Rectal smooth muscle tissue (tissue), 1 donor: ENCODE data around the gene CACNA2D2.
"Not testable (repeated sequence)": the region's sequence is repeated elsewhere in the genome, so short reads cannot be mapped to it uniquely, and the experiment has no call there.

Experiments
- H3K27ac ChIP-seq: one replicate; pipeline ENCODE4 v1.7.0; 2013; ENCODE audit warnings: low read depth, low read length, inconsistent platforms
- H3K27me3 ChIP-seq: one replicate; pipeline ENCODE4 v1.7.0; 2013; ENCODE audit warnings: low read length; ENCODE audit not compliant: control insufficient read depth, insufficient read depth
- H3K36me3 ChIP-seq: one replicate; pipeline ENCODE4 v1.7.0; 2013; ENCODE audit warnings: low read length; ENCODE audit not compliant: control insufficient read depth, insufficient read depth
- H3K4me1 ChIP-seq: one replicate; pipeline ENCODE4 v1.7.0; 2013; ENCODE audit warnings: low read length; ENCODE audit not compliant: control insufficient read depth, insufficient read depth
- H3K4me3 ChIP-seq: one replicate; pipeline ENCODE4 v1.7.0; 2013; ENCODE audit warnings: low read length
- H3K9ac ChIP-seq: one replicate; pipeline ENCODE4 v1.7.0; 2013; ENCODE audit warnings: low read length

Gene CACNA2D2

DNA sequence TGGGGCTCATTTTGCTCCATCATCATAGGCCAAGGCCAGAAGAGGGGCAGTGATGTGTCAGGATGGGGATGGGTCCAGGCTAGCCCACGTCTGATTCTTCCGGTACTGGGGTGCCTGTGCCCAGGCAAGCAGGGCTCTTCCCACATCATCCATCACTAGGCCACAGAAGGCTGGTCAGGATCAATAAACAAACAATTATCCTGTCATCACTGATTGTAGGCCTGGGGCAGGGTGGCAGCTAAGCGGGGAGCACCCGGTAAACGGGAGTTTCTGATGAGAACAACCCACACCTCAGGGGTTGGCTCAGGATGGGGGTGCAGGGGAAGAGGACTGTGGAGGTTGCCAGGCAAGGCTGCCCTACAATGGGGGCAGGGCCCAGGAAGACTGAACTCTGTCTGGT lies 18.1 kb upstream of the CACNA2D2 start:
- no peaks in the 10 kb centered on the region for H3K4me1 ChIP-seq
- H3K36me3 ChIP-seq = no peaks in the 10 kb centered on the region
- H3K27ac ChIP-seq = no peak overlapping the region
- no peaks in the 10 kb centered on the region for H3K27me3 ChIP-seq
- H3K4me3 ChIP-seq = no peak overlapping the region
- no peak overlapping the region for H3K9ac ChIP-seq

DNA sequence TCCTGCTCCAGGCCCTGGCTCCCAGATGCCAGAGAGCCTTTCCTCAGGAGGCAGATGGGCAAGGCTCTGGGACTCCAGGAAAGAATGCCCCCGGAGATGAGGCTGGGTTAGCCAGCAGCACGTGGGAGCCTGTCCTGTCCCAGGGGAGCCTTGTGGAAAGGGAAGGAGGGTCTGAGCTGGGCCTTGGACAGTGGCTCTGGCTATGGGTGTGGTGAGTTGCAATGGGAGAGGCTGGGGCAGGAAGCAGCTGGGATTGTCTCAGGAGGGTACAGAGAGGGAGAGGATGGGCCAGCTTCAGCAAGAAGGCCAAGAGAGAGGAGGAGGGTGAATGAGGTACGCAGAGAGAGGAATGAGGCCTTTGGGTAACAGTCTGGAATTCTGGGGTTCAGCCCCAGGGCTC lies 17.4 kb upstream of the CACNA2D2 start:
- peaks cover 3% of the 10 kb centered on the region for H3K4me1 ChIP-seq
- H3K4me3 ChIP-seq = no peak overlapping the region
- H3K9ac ChIP-seq = no peak overlapping the region
- H3K27me3 ChIP-seq = no peaks in the 10 kb centered on the region
- no peak overlapping the region for H3K27ac ChIP-seq
- H3K36me3 ChIP-seq = no peaks in the 10 kb centered on the region

DNA sequence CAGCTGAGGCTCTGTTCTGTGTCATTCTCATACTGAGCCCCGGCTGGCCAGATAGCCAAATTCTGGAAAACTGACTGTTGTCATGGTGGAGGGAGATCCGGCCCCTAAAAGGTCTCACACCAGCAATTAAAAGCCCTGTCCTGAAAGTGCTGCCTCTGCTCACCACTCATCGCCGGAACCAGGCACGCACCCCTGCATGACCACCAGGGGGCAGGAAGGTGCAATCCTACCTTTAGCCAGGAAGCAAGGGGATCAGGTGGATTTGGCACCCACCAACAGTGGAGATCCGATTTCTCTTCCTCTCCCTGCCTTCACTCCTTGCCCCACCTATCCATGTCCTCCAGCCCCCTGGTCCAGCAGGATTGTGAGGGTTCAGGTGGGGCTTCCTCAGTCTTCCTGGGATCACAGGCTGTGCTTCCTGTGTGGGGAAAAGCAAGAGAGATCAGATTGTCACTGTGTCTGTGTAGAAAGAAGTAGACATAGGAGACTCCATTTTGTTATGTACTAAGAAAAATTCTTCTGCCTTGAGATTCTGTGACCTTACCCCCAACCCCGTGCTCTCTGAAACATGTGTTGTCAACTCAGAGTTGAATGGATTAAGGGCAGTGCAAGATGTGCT lies 16.1 kb upstream of the CACNA2D2 start:
- Histone ChIP-seq H3K36me3 (no peaks in the 10 kb centered on the region), H3K27ac (no peak overlapping the region), H3K4me1 (peaks cover 7% of the 10 kb centered on the region), H3K27me3 (no peaks in the 10 kb centered on the region), H3K4me3 (no peak overlapping the region), H3K9ac (no peak overlapping the region)

DNA sequence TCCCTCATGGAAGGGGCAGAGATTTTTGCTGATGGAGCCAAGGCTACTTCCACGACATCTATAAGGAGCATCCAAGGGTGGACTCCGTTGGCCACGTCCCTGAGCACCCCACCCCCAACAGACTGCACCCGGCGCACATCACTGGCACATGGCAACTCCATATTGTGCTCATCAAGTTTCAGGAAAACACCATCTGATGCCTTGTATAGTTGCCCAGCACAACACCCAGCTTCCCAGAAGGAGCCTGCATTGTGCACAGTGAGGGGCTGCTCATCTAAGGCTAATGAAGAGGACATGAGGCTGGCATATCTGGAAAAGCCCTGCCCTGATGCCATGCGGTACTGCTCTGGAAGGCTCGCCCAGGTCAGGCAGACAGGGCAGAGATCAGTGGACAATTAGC lies 15.0 kb upstream of the CACNA2D2 start:
- Histone ChIP-seq H3K36me3 (no peaks in the 10 kb centered on the region), H3K9ac (no peak overlapping the region), H3K4me3 (no peak overlapping the region), H3K4me1 (peaks cover 7% of the 10 kb centered on the region), H3K27ac (no peak overlapping the region), H3K27me3 (no peaks in the 10 kb centered on the region)

DNA sequence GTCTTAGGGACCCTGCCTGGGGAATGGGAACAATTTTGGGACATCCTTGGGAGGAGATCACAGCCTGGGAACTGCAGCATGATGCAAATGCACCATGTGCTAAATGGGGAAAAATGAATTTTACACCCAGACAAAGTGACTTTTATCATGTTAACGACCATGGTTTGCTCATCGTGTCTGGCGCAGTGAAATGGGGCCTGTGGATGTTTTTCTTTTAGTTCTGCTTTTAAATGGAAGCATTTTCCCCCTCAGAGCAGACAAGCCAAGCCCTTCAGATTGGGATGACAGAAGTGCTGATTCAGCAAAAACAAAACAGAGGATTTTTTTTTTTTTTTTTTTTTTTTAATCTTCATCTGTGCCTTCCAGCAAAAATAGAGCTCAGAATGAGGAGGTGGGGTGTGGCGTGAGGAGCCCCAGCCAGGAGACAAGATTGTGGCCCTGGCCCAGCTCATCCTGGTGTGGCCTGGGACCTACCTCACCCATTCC lies 14.3 kb upstream of the CACNA2D2 start:
- H3K9ac ChIP-seq = no peak overlapping the region
- no peak overlapping the region for H3K27ac ChIP-seq
- no peaks in the 10 kb centered on the region for H3K27me3 ChIP-seq
- H3K4me3 ChIP-seq = no peak overlapping the region
- H3K36me3 ChIP-seq = no peaks in the 10 kb centered on the region
- peaks cover 7% of the 10 kb centered on the region for H3K4me1 ChIP-seq

DNA sequence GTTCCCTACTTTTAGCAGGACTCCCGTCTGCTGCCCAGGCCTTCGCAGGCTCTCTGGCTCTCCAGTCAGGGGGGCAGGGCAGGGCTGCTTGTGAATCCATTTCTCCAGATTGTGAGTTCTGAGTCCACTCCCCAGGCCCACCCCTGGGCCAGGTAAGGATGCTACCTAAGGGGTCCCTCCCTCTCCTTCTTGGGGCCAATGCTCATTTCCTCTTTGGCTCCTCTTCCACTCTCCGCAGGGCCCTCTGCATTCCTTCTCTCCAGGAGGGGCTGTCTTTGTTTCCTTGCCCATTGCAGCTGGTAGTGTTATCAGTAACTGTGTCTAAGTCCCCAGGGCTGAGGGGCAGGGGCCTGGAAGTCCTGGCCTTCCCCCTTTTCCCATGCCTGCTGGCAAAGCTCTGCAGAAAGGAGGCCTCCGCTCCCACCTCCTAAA lies 13.0 kb upstream of the CACNA2D2 start:
- no peak overlapping the region for H3K27ac ChIP-seq
- H3K9ac ChIP-seq = no peak overlapping the region
- H3K27me3 ChIP-seq = no peaks in the 10 kb centered on the region
- no peak overlapping the region for H3K4me3 ChIP-seq
- peaks cover 7% of the 10 kb centered on the region for H3K4me1 ChIP-seq
- no peaks in the 10 kb centered on the region for H3K36me3 ChIP-seq

DNA sequence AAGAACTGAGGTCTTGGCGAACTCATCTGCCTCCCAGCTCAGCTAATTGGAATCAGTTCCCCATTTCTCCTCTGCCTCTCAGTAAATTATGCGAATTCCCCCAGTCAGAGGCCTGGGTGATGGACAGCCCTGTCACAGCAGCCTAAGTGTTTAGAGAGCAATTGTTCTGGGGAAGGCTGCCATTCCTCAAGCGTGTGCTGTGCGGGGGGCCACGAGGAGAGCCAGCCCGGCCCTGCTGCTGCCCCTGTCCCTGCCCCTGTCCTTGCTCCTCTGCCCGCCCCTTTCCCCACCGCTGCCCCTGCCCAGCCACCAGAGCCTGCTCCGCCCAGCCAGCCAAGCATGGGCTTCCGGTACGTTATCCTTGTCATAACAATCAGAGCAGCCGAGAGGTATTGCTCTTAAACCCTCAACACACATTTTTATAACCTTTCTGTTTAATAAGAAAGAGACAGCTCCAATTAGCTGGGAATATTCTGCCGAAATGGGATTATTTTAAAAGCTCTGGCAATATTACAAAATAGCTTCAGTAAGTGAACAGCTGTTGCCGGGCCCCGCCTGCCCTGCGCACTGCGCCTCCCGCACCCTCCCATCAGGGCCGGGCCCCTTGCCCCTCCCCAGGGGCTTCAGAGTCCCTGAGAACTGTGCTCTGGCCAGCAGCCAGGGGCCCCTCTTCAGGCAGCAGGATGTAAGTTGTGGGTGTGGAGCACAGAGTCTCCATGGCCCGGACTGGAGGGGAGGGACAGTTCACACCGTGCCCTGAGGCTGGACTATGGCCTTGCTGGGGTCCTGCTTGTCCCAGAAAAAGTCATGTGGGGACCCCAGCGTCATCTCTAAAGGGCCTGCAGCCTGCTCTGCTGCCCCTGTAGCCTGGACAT lies 12.4 kb upstream of the CACNA2D2 start:
- no peak overlapping the region for H3K9ac ChIP-seq
- no peak overlapping the region for H3K27ac ChIP-seq
- H3K4me3 ChIP-seq = no peak overlapping the region
- H3K36me3 ChIP-seq = no peaks in the 10 kb centered on the region
- H3K4me1 ChIP-seq = peaks cover 7% of the 10 kb centered on the region
- H3K27me3 ChIP-seq = no peaks in the 10 kb centered on the region

DNA sequence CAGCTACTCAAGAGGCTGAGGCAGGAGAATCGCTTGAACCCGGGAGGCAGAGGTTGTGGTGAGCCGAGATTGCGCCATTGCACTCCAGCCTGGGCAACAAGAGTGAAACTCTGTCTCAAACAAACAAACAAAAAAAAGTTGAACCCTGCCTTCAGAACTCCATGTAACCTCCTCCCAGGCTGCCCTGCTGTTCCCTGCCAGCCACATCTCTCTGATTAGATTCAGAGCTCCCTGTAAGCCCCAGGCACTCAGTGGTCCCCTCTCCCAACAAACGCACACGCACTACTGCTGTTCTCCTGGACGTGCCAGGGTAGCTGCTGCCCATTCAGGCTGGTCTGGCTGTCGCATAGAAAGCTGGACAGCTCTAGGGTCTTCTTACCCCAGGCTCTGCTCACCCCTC lies 9.5 kb upstream of the CACNA2D2 start:
- not testable (repeated sequence) for H3K27ac ChIP-seq, H3K4me1 ChIP-seq, H3K9ac ChIP-seq, H3K27me3 ChIP-seq, H3K4me3 ChIP-seq, H3K36me3 ChIP-seq

DNA sequence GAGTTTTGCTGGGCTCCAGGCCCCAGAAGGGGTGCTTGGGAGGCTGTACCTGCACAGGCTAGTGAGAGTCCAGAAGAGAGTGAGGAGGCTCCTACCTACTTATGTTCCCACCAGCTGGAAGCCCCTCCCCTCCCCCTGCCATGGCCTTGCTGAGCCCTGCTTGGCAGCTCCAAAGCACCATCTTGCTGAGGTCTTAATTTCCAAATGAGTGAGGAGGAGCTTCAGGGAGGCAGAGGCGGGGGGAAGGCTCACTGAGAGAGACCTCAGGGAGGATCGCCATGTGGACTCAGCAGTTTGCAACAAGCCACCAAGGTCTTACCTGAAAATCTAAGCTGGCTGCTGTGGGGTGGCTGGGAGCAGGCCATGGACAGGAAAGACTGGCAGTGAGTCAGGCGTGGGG lies 8.7 kb upstream of the CACNA2D2 start:
- no peaks in the 10 kb centered on the region for H3K36me3 ChIP-seq
- H3K27me3 ChIP-seq = no peaks in the 10 kb centered on the region
- H3K9ac ChIP-seq = no peak overlapping the region
- no peak overlapping the region for H3K4me3 ChIP-seq
- no peak overlapping the region for H3K27ac ChIP-seq
- peaks cover 7% of the 10 kb centered on the region for H3K4me1 ChIP-seq

DNA sequence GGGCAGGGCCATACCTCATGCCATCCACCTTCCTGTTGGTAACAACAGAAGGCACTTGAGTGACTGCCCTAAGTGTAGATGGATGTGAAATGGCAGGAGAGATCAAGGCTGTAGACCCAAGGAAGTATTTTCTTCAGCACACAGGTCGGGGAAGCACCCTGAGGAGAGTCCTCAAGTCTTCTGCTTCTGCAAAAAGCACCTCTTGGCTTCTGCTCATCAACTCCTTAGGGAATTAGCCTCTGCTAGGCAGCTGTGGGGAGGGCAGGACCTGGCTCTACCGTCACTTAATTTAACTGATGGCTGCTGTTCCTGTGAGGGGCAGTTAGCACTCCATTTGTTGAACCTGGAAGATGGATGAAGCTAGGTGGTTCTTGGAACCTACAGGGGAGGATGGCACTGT lies 6.9 kb upstream of the CACNA2D2 start:
- Histone ChIP-seq H3K36me3 (no peaks in the 10 kb centered on the region), H3K4me3 (no peak overlapping the region), H3K9ac (no peak overlapping the region)

DNA sequence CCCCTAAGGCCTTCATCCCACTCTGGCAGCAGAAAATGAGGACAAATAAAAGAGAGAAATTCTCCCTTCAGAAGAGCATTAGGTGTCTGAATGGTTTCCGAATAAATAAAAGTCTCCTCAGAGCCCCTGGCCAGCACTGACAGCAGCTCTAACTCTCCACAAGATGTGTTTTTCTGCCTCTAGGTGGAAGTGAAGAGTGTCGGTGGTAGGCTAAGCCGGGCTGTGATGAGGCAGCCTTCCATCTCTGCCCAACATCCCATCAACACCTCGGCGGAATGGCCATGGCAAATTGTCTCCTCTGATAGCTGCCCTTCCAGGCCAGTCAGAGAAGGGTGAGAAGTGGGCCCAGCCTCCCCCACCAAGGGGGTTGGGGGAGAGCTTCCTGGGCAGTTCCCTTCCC lies 6.3 kb upstream of the CACNA2D2 start:
- no peaks in the 10 kb centered on the region for H3K4me1 ChIP-seq

More for the DNA sequence above, 6.9 kb upstream of the CACNA2D2 start:
- H3K27ac ChIP-seq = no peak overlapping the region
- no peaks in the 10 kb centered on the region for H3K4me1 ChIP-seq
- no peaks in the 10 kb centered on the region for H3K27me3 ChIP-seq

DNA sequence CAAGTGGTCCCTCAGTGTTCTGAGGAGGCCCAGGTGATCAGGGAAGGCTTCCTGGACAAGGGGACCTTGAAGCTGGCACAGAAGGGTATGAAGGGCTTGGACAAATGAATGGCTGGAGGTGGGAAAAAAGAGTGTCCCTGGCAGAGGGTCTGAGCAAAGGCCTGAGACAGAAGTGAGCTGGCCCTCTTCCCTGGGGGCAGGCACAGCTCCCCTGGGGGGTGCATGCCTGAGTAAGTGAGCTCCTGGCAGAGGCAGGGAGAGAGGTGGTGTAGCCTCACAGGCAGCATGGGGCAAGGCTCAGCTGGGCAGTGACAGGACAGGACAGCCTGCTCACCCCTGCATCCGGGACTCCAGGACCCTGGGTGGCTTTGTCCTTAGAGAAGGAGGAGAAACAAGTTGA lies 5.4 kb upstream of the CACNA2D2 start:
- Histone ChIP-seq H3K36me3 (no peaks in the 10 kb centered on the region), H3K4me1 (no peaks in the 10 kb centered on the region), H3K27me3 (no peaks in the 10 kb centered on the region), H3K9ac (no peak overlapping the region), H3K27ac (no peak overlapping the region), H3K4me3 (no peak overlapping the region)

More for the DNA sequence above, 6.3 kb upstream of the CACNA2D2 start:
- Histone ChIP-seq H3K27ac (no peak overlapping the region), H3K27me3 (no peaks in the 10 kb centered on the region), H3K9ac (no peak overlapping the region), H3K36me3 (no peaks in the 10 kb centered on the region), H3K4me3 (no peak overlapping the region)

DNA sequence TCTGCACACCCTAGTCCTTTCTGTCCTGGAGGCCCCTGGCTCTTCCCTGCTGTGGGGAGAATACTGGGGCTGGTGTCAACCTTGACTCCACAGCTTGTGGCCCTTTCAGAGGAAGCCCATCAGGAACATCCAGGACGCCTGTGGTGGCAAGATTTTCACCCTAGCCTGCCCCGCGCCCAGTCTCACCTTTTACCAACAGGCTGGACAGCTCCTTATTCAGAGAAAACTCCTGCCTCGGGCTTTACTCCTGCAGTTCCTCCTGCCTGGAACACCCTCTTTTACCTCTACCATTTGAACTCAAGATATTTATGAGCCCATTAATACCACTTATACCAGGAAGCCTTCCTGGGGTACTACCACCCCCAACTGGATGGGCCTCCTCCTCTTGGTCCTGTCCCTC lies 2.7 kb upstream of the CACNA2D2 start:
- no peaks in the 10 kb centered on the region for H3K36me3 ChIP-seq
- H3K4me1 ChIP-seq = peaks cover 2% of the 10 kb centered on the region
- no peak overlapping the region for H3K4me3 ChIP-seq
- peaks cover 7% of the 10 kb centered on the region for H3K27me3 ChIP-seq
- H3K27ac ChIP-seq = no peak overlapping the region
- no peak overlapping the region for H3K9ac ChIP-seq
